Measurements from ENCODE around the gene EMC8.

DNA sequence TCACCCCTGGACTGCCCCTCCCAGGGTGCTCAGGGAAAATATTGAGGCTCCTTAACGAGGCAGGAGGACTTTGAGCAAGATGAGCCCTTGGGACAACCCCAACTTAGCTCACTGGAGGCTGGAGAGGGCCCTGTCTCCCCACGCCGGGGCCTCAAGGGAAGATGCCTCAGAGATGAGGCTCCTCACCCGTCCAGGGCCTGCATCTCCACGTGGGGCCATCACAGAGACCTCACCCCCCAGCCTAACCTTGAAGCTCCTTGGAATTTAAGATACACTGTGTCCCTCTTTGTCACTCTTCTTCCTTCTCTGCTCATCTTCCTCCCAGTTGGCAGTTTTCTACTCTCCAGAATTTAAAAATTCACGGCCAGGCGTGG, 11.4 kb upstream of the EMC8 start:
- TF ChIP-seq, protein P1, sequence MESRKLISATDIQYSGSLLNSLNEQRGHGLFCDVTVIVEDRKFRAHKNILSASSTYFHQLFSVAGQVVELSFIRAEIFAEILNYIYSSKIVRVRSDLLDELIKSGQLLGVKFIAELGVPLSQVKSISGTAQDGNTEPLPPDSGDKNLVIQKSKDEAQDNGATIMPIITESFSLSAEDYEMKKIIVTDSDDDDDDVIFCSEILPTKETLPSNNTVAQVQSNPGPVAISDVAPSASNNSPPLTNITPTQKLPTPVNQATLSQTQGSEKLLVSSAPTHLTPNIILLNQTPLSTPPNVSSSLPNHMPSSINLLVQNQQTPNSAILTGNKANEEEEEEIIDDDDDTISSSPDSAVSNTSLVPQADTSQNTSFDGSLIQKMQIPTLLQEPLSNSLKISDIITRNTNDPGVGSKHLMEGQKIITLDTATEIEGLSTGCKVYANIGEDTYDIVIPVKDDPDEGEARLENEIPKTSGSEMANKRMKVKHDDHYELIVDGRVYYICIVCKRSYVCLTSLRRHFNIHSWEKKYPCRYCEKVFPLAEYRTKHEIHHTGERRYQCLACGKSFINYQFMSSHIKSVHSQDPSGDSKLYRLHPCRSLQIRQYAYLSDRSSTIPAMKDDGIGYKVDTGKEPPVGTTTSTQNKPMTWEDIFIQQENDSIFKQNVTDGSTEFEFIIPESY (IDR thresholded peaks at IDR 0.05), result no peak
- TF ChIP-seq HNF4A (conservative IDR thresholded peaks at IDR 0.05) (no peak), RAD21 (IDR thresholded peaks at IDR 0.05) (no peak), GABPA (IDR thresholded peaks at IDR 0.05 in 1 of 2, conservative IDR thresholded peaks at IDR 0.05 in 1 of 2) (no peak), TAF1 (conservative IDR thresholded peaks at IDR 0.05) (no peak), RXRA (IDR thresholded peaks at IDR 0.05) (no peak), YY1 (IDR thresholded peaks at IDR 0.05) (no peak)
- TF ChIP-seq, protein P2, sequence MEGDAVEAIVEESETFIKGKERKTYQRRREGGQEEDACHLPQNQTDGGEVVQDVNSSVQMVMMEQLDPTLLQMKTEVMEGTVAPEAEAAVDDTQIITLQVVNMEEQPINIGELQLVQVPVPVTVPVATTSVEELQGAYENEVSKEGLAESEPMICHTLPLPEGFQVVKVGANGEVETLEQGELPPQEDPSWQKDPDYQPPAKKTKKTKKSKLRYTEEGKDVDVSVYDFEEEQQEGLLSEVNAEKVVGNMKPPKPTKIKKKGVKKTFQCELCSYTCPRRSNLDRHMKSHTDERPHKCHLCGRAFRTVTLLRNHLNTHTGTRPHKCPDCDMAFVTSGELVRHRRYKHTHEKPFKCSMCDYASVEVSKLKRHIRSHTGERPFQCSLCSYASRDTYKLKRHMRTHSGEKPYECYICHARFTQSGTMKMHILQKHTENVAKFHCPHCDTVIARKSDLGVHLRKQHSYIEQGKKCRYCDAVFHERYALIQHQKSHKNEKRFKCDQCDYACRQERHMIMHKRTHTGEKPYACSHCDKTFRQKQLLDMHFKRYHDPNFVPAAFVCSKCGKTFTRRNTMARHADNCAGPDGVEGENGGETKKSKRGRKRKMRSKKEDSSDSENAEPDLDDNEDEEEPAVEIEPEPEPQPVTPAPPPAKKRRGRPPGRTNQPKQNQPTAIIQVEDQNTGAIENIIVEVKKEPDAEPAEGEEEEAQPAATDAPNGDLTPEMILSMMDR (IDR thresholded peaks at IDR 0.05; ENCODE audit: low read depth, low read length, missing input control), result no peak
- TF ChIP-seq, protein P3, sequence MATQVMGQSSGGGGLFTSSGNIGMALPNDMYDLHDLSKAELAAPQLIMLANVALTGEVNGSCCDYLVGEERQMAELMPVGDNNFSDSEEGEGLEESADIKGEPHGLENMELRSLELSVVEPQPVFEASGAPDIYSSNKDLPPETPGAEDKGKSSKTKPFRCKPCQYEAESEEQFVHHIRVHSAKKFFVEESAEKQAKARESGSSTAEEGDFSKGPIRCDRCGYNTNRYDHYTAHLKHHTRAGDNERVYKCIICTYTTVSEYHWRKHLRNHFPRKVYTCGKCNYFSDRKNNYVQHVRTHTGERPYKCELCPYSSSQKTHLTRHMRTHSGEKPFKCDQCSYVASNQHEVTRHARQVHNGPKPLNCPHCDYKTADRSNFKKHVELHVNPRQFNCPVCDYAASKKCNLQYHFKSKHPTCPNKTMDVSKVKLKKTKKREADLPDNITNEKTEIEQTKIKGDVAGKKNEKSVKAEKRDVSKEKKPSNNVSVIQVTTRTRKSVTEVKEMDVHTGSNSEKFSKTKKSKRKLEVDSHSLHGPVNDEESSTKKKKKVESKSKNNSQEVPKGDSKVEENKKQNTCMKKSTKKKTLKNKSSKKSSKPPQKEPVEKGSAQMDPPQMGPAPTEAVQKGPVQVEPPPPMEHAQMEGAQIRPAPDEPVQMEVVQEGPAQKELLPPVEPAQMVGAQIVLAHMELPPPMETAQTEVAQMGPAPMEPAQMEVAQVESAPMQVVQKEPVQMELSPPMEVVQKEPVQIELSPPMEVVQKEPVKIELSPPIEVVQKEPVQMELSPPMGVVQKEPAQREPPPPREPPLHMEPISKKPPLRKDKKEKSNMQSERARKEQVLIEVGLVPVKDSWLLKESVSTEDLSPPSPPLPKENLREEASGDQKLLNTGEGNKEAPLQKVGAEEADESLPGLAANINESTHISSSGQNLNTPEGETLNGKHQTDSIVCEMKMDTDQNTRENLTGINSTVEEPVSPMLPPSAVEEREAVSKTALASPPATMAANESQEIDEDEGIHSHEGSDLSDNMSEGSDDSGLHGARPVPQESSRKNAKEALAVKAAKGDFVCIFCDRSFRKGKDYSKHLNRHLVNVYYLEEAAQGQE (IDR thresholded peaks at IDR 0.05), result no peak
- TF ChIP-seq, protein P4, sequence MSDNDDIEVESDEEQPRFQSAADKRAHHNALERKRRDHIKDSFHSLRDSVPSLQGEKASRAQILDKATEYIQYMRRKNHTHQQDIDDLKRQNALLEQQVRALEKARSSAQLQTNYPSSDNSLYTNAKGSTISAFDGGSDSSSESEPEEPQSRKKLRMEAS (IDR thresholded peaks at IDR 0.05), result no peak
- TF ChIP-seq, protein P5, sequence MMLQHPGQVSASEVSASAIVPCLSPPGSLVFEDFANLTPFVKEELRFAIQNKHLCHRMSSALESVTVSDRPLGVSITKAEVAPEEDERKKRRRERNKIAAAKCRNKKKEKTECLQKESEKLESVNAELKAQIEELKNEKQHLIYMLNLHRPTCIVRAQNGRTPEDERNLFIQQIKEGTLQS (IDR thresholded peaks at IDR 0.05), result no peak

Measured in liver (tissue), 3 donors.